CD4-positive, alpha-beta T cell (primary cell): ENCODE data around the gene IL24. TPM values are rescaled to one million over a fixed set of nuclear protein-coding genes. Genes with fewer than 3 reads are reported as not detected.

ENCODE experiments used
- ATAC-seq: fragments of 200-7000 bp; cut with Tn5 transposase; one replicate; pipeline ENCODE4 v1.10.0; 2022; ENCODE audit warnings: mild to moderate bottlenecking; ENCODE audit not compliant: poor library complexity
- CTCF ChIA-PET: fragments of 350-600 bp; sonication (Branson Sonifier 250); formaldehyde crosslinking; loops from one replicate; lab custom pipeline; 2021; ENCODE audit warnings: antibody characterized with exemption, inconsistent platforms; lab: Charles Lee
- POLR2A ChIA-PET: fragments of 350-600 bp; sonication (Branson Sonifier 250); formaldehyde crosslinking; loops from one replicate; lab custom pipeline; 2021; ENCODE audit warnings: antibody characterized with exemption, inconsistent platforms; lab: Charles Lee
- DNase-seq, 14 experiments: peaks; one replicate each; pipeline ENCODE4 v3.0.0-alpha.2; 2013 to 2020; ENCODE audit warnings: mixed read lengths in 2 of 14
- H3K27ac ChIP-seq, 2 donors: one replicate each; pipeline versions ENCODE4 v1.5.1 to v1.7.0; 2013; ENCODE audit warnings: low read length in 2 of 2, low read depth in 1 of 2, mild to moderate bottlenecking in 1 of 2
- H3K27me3 ChIP-seq, 2 experiments: 1 replicate in 1 of 2; 2 replicates in 1 of 2; pipeline versions ENCODE4 v1.6.1 to v1.7.0; 2013; ENCODE audit warnings: low read length in 2 of 2, control low read depth in 1 of 2, mild to moderate bottlenecking in 1 of 2, moderate library complexity in 1 of 2; ENCODE audit not compliant: insufficient read depth in 2 of 2, control insufficient read depth in 1 of 2
- H3K36me3 ChIP-seq: one replicate; pipeline ENCODE4 v1.6.1; 2013; ENCODE audit warnings: low read length, control low read depth; ENCODE audit not compliant: insufficient read depth
- H3K4me1 ChIP-seq: one replicate; pipeline ENCODE4 v1.6.1; 2013; ENCODE audit warnings: low read length, control low read depth; ENCODE audit not compliant: insufficient read depth
- H3K4me3 ChIP-seq: one replicate; pipeline ENCODE4 v1.5.1; 2013; ENCODE audit warnings: mild to moderate bottlenecking, low read length, moderate library complexity
- H3K9me3 ChIP-seq, 2 experiments: 1 replicate in 1 of 2; 2 replicates in 1 of 2; pipeline versions ENCODE4 v1.6.1 to v1.7.0; 2013; ENCODE audit warnings: low read length in 2 of 2, mild to moderate bottlenecking in 2 of 2, control low read depth in 1 of 2, moderate library complexity in 1 of 2; ENCODE audit not compliant: control insufficient read depth in 1 of 2, insufficient read depth in 1 of 2
- H3K27ac Mint-ChIP-seq: one replicate; pipeline ENCODE4 v1.8.0; 2020; ENCODE audit warnings: mixed read lengths
- H3K27me3 Mint-ChIP-seq: one replicate; pipeline ENCODE4 v1.8.0; 2021; ENCODE audit warnings: mixed read lengths
- H3K36me3 Mint-ChIP-seq: one replicate; pipeline ENCODE4 v1.8.0; 2021; ENCODE audit warnings: low read depth, mixed read lengths
- H3K4me1 Mint-ChIP-seq: one replicate; pipeline ENCODE4 v1.8.0; 2021; ENCODE audit warnings: low read depth, mixed read lengths
- H3K4me3 Mint-ChIP-seq: one replicate; pipeline ENCODE4 v1.8.0; 2020; ENCODE audit warnings: mild to moderate bottlenecking, mixed read lengths
- H3K9me3 Mint-ChIP-seq: one replicate; pipeline ENCODE4 v1.8.0; 2020; ENCODE audit warnings: mixed read lengths
- CTCF ChIP-seq: fragments of 200-600 bp; IDR thresholded peaks from one replicate; pipeline ENCODE4 v1.8.0; 2022; ENCODE audit warnings: antibody characterized with exemption, mild to moderate bottlenecking
- intact Hi-C, 2 experiments: fragments of 100-400 bp; cut with DNase I in 1 of 2; cut with micrococcal nuclease in 1 of 2; formaldehyde crosslinking; loops; one replicate each; pipeline versions ENCODE4 v1.15.1 to v1.9.0; 2023 to 2025; cut with DNase I, micrococcal nuclease
- total RNA-seq, 174 experiments: library from RNA in 2 of 174; stranded (reverse) in 2 of 174; gene quantifications; one replicate each; pipeline ENCODE4 v1.2.3 and lab custom pipeline; 2021 to 2026

Gene IL24
- total RNA-seq, 2 experiments from 2014 or later: not detected

- H3K4me1 ChIP-seq: peaks cover 51% of the 10 kb centered on the region
- Mint-ChIP-seq H3K27ac (no peak overlapping the region), H3K4me3 (no peak overlapping the region), H3K27me3 (no peaks in the 10 kb centered on the region), H3K36me3 (peaks cover 24% of the 10 kb centered on the region), H3K9me3 (no peaks in the 10 kb centered on the region), H3K4me1 (peaks cover 38% of the 10 kb centered on the region)
- H3K27me3 ChIP-seq: no peaks in the 10 kb centered on the region
- no peak overlapping the region for H3K4me3 ChIP-seq
- intact Hi-C loops: loop anchor here in 1 of 2 experiments (10.0 kb wide), 1 partner anchor 390 kb away; no protein-coding TSS in a partner anchor
- TF ChIP-seq CTCF: no peak
- CTCF ChIA-PET: interaction anchor here (0.9 to 3.3 kb wide), 3 partner anchors 9 to 57 kb away, joined by 5 to 13 read pairs (median 8); no protein-coding TSS in a partner anchor
- ATAC-seq (no peak), DNase-seq (peak in 2 of 14 experiments; percentile 36 to 39)
- H3K27ac ChIP-seq: peak overlapping the region; percentile 81 to 95
- POLR2A ChIA-PET: interaction anchor here (0.6 to 3.3 kb wide), 10 partner anchors 12 to 190 kb away, joined by 3 to 26 read pairs (median 6); no protein-coding TSS in a partner anchor
- no peaks in the 10 kb centered on the region for H3K9me3 ChIP-seq
- H3K36me3 ChIP-seq: peaks cover under 1% of the 10 kb centered on the region
Measured at GRCh38 chr1:206924592-206925105, 27.4 kb downstream of the IL24 start.

- ChIA-PET CTCF (interaction anchor here (0.9 to 3.3 kb wide), 4 partner anchors 8 to 116 kb away, joined by 3 to 13 read pairs (median 6); no protein-coding TSS in a partner anchor), POLR2A (interaction anchor here (0.6 to 3.3 kb wide), 10 partner anchors 13 to 190 kb away, joined by 3 to 26 read pairs (median 6); no protein-coding TSS in a partner anchor)
- Mint-ChIP-seq H3K4me1 (peaks cover 40% of the 10 kb centered on the region), H3K9me3 (no peaks in the 10 kb centered on the region), H3K27me3 (no peaks in the 10 kb centered on the region), H3K4me3 (no peak overlapping the region), H3K27ac (no peak overlapping the region), H3K36me3 (peaks cover 19% of the 10 kb centered on the region)
- peaks cover 56% of the 10 kb centered on the region for H3K4me1 ChIP-seq
- H3K9me3 ChIP-seq: no peaks in the 10 kb centered on the region
- DNase-seq (peak in 9 of 14 experiments; percentile 41 to 85 (median 56)), ATAC-seq (no peak)
- H3K36me3 ChIP-seq: no peaks in the 10 kb centered on the region
- H3K27me3 ChIP-seq: no peaks in the 10 kb centered on the region
- H3K4me3 ChIP-seq: no peak overlapping the region
- intact Hi-C loops: loop anchor here in 1 of 2 experiments (10.0 kb wide), 1 partner anchor 390 kb away; no protein-coding TSS in a partner anchor
- H3K27ac ChIP-seq: peak overlapping the region; percentile 57 to 95
- TF ChIP-seq CTCF: no peak
Measured at GRCh38 chr1:206925106-206925736, 28.0 kb downstream of the IL24 start.

GRCh38 chr1:206926286-206926685, 29.0 kb downstream of the IL24 start:
- Mint-ChIP-seq H3K27me3 (no peaks in the 10 kb centered on the region), H3K36me3 (peaks cover 8% of the 10 kb centered on the region), H3K4me3 (no peak overlapping the region), H3K9me3 (no peaks in the 10 kb centered on the region), H3K27ac (peak overlapping the region; percentile 64), H3K4me1 (peaks cover 43% of the 10 kb centered on the region)
- CTCF ChIA-PET: interaction anchor here (0.7 to 3.3 kb wide), 3 partner anchors 14 to 117 kb away, joined by 3 to 13 read pairs (median 4); no protein-coding TSS in a partner anchor
- POLR2A ChIA-PET: interaction anchor here (0.7 to 3.3 kb wide), 5 partner anchors 14 to 122 kb away, joined by 4 to 26 read pairs (median 7); no protein-coding TSS in a partner anchor
- intact Hi-C loops: loop anchor here in 1 of 2 experiments (10.0 kb wide), 1 partner anchor 389 kb away; no protein-coding TSS in a partner anchor
- TF ChIP-seq CTCF: no peak
- Histone ChIP-seq H3K4me1 (peaks cover 67% of the 10 kb centered on the region), H3K27me3 (no peaks in the 10 kb centered on the region), H3K9me3 (no peaks in the 10 kb centered on the region), H3K36me3 (no peaks in the 10 kb centered on the region), H3K27ac (no peak overlapping the region), H3K4me3 (no peak overlapping the region)
- DNase-seq: no peak
- ATAC-seq: no peak
